Fibroblast of skin of left biceps (primary cell): ENCODE measurements around the gene KRT77.
"Not testable (repeated sequence)": the region's sequence is repeated elsewhere in the genome, so short reads cannot be mapped to it uniquely, and the experiment has no call there.

ENCODE experiments used
- DNase-seq, 2 experiments: peaks; one replicate each; pipeline ENCODE4 v3.0.0-alpha.2; 2013; ENCODE audit warnings: low read depth in 2 of 2

Gene KRT77

DNA sequence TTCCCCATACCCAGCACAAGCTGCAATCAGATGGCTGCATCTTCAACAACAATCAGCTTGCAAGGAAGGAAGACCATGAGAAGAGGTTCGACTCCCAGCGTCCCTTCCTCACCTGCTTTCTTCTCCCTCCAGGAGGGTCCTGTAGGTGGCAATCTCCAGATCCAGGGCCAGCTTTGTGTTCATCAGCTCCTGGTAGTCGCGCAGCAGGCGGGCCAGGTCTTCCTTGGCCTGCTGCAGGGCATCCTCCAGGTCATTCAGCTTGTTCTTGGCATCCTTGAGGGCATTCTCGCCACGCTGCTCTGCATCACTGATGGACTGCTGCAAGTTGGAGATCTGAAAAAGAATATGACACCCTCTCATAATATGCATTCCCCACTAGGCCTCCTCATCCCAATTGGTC, 27.2 kb downstream of the KRT77 start:
- DNase-seq, result no peak

GRCh38 chr12:52675301-52675701, 28.0 kb downstream of the KRT77 start:
- no peak for DNase-seq

DNA sequence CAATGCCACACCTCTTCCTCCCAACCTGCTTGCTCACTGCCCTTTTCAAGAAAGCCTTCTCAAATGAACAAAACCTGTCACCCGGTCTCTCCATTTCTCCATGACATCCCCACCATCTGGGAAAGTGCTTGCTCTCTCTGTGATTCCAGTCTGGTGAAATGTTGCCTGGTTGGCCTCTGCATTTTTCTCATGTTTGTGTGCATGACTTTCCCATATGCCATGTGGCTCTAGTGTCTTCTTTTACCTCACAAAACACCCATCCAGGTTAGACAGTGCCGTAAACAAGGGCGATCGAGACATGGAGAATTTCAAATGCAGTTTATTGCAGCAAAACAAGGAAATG, 28.9 kb downstream of the KRT77 start:
- no peak for DNase-seq

DNA sequence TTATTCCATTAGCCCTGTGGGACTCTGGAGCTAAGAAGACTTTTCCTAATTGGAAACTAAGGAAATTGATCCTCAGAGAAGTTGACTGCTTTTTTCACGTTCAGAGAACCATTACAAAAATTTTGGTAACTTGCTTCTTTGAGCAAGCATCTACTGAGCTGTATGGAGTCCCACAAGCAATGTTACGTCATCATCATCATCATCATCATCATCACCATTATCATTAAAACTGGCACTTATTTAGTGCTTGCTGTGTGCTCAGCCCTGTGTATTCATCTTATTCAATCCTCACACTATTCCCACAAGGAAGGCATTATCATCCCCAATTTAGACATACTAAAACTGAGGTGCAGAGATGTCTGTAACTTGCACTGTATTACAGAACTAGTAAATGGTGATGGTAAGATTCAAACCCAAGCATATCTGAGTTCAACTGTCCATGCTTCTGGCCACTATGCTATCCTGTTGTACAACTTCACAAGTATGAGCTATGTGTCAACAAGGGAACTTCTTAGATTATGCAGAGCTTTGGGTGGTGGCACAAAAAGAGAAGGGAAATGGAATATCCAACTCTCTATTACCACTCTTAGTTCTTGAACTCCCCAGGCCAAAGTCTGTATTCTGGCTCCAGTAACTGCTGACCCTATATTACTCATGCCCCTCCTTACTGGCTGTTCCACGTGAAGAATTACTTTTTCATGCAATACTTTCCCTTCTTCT, 29.5 kb downstream of the KRT77 start:
- DNase-seq, result no peak

DNA sequence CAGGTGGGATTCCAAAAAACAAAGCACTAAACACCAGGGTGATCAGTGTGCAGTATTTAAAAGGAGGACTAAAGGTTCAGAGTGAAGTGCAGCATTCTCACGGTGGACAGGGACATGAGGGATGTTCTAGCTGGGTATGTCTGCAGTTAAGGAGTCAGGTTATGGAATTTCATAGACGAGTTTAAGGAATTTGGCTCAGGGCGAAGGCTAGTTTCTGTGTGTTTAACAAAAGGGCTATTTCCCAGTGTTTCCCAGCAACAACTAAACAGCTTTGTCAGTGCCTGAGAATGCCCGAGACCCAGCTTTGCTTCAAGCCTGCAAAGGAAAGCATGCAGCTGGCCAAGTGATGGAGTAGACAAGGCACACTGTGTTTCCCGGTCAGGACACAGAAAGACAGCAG, 30.1 kb downstream of the KRT77 start:
- no peak for DNase-seq

DNA sequence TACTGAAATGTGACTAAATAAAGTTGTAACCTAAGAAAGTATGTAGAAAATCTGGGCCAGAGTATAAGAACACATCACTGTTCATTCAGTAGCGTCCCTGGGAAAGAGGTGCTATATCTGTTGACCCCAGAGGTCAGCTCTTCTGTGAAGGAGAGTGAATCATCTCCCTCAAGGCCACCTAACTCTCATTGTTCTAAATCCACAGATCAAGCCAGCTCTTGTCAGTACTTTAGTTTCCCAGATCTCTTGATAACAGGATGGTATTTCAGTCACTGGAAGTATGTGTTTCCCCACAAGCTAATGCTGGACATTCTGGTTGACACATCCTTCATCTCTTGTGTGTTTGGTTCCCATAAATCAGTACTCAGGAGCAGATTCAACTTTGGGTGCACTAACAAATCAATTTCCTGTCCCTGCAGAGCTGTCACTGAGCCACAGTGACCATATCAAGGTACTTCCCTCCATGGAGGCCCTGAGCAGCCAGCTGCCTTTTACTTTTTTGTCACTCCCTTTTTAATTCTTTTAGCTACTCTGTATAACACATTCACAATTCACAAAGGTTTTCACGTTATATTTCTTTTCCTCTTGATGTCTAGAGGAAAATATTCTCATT, 30.9 kb downstream of the KRT77 start:
- DNase-seq, result no peak

DNA sequence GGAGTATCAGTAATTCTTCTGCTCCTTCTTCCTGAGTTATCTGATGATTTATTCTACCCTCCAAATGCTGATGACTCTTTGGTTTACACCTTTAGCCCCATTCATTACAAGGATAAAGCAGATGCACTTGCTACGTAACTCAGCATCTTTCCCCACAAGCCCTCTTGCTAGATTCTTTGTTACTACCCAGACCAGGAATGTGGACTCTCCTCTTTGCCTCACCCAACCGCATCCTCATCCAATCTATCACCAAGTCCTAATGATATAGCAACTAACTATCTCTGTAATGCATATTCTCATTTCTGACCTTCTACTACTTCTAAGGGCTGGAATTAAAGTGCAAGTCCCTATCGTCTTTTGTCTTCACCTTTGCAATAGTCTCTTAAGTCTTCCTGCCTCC, 32.4 kb downstream of the KRT77 start:
- no peak for DNase-seq

DNA sequence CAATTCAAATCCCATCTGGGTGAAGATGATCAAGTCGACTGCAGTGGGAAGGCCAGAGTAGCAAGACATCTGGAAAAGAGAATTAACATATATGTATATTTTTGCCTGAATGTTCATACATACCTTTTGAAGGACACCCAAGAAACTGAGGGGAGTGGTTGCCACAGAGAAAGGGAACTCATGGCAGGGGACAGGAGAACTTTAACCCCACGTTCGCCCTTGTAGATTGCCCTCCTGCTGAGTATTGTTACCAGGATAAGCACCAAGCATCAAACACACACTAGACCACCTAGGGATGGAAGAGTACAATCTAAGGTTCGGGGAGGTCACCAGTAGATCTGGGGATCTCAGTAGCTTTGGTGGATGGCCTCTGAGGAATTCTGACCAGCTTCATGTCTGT, 32.8 kb downstream of the KRT77 start:
- no peak for DNase-seq

DNA sequence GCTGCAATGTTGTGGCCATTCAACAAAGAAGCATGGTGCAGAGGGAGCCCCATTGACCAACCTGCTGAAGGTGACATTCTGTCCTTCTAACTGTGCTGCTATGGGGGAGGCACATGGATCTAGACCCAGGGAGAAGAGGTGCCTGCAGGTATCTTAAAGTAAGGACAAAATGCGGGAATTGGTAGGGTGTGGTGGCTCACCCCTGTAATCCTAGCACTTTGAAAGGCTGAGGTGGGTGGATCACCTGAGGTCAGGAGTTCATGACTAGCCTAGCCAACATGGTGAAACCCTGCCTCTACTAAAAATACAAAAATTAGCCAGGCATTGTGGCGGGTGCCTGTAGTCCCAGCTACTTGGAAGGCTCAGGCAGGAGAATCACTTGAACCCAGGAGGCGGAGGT, 33.4 kb downstream of the KRT77 start:
- DNase-seq, result not testable (repeated sequence)

GRCh38 chr12:52669426-52669825, 33.9 kb downstream of the KRT77 start:
- no peak for DNase-seq

DNA sequence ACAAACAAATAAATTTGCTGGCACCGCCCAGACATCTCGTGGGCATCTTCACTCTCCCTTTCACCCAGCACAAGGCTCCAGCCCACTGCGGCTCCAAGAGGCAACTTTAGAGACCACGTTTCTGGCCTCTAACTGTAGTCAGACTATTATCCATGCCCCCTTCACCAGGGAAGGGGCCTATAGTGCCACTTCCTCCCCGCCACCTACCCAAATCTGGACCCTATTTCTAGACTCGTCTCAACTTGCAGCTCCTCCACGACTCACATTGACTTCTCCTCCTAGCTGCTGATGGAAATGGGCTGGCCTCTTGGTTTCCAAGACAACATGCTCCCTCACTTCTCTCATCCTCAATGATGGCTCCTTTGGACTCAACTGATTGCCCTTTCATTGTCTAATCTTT, 35.4 kb downstream of the KRT77 start:
- DNase-seq, result no peak

- DNase-seq, result no peak
These were observed 35.8 kb downstream of the KRT77 start for GRCh38 chr12:52667509-52667908.

- no peak for DNase-seq
These were observed 36.9 kb downstream of the KRT77 start for GRCh38 chr12:52666471-52666870.

DNA sequence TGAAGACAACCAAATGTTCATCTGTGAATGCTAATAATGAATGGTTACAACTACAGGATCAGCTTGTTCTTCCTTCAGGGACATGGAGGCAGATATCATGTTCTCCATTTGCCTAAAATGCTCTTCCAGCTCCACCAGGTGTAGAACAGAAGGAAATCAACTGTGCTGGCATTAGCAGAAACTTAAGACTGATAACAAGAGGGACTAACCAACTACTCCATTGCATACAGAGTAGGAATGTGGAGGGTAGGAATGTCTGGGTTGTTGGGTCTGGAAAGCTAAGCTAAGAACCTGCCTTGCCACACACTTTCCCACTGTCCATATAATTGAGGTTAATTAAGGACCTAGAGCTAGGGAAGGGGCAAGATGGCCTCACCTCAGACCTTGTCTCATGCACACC, 39.9 kb downstream of the KRT77 start:
- DNase-seq, result no peak

DNA sequence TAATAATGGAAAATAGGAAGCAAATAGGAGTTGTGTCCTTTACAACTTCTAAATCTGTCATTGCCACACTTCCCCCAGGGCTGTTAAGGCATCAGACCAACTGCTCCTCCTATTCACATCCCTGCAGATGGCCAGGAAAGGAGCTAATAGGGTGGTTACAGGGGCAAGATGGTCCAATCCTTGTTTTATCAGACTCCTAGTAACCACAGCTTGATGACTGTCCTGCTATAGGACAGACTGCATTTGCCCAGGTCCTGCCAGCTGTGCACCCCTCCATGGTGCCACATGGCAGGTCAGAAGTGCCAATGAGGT, 40.5 kb downstream of the KRT77 start:
- no peak for DNase-seq

- no peak for DNase-seq
These were observed 41.0 kb downstream of the KRT77 start for GRCh38 chr12:52662093-52662917.

GRCh38 chr12:52661668-52662067, 41.7 kb downstream of the KRT77 start:
- DNase-seq, result no peak

- DNase-seq, result no peak
These were observed 42.3 kb downstream of the KRT77 start for GRCh38 chr12:52660934-52661499.

DNA sequence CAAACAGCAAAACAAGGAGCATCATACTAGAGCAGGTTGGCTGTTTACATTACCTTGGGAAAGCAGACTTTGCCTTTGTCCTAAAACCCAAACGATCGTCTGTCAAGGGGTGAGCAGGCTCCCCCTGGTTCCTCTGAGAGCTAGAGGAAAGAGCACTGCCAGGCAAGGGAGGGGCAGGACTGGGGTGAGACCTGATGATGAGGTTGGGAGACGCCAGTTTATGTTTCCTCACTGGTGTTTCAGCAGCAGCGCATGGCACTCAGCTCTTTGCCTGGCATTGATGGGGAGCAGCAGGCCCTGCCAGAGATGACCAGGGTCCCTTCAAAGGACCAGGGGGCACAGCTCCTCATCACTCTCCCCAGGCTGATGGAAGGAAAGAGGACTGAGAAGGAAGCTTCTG, 43.4 kb downstream of the KRT77 start:
- no peak for DNase-seq

DNA sequence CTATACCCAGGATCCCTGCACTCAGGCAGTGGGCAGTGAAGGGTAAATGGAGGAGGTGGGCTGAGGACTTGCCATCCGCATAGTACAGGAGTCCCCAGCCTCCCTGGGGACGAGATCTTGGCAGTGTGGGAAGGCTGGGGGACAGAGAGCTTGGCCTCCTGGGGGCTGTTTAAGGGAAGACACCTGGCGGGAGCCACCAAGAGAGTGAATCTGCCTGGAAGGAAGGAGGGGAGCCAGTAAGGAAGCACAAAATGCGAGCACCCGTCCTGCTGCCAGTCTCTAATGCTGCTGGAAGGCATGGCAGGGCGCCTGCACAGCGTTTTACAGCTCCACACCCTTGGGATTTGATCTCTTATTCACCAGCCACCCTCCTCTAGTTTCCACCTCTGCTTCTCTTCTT, 43.9 kb downstream of the KRT77 start:
- no peak for DNase-seq

- DNase-seq, result no peak
These were observed 45.1 kb downstream of the KRT77 start for GRCh38 chr12:52658196-52658595.

- DNase-seq, result no peak
These were observed 45.9 kb downstream of the KRT77 start for GRCh38 chr12:52657250-52657902.
